Epithelial cell of esophagus (primary cell): ENCODE data around the gene PJA2.

Source experiments
- DNase-seq: peaks from one replicate; pipeline ENCODE4 v3.0.0; 2010; ENCODE audit warnings: low read depth
- H3K4me3 ChIP-seq: 2 replicates; pipeline ENCODE4 v1.5.1; 2011; ENCODE audit warnings: mild to moderate bottlenecking, low read length, control low read depth
- CTCF ChIP-seq: IDR thresholded peaks from 2 replicates; pipeline ENCODE4 v1.5.1; 2011; ENCODE audit warnings: low read depth, mild to moderate bottlenecking, low read length, control low read depth, inconsistent platforms; ENCODE audit not compliant: insufficient read depth; ENCODE audit errors: missing control alignments

Gene PJA2

GRCh38 chr5:109313127-109313526 lies 96.6 kb downstream of the PJA2 start:
- H3K4me3 ChIP-seq, result no peak overlapping the region
- no peak for TF ChIP-seq CTCF
- DNase-seq, result no peak

- no peak for TF ChIP-seq CTCF
- no peak overlapping the region for H3K4me3 ChIP-seq
- no peak for DNase-seq
Measured at GRCh38 chr5:109312695-109313094, 97.1 kb downstream of the PJA2 start.

GRCh38 chr5:109310315-109310714 lies 99.5 kb downstream of the PJA2 start:
- DNase-seq, result no peak
- TF ChIP-seq CTCF, result no peak
- no peak overlapping the region for H3K4me3 ChIP-seq

GRCh38 chr5:109309326-109310063 lies 100.3 kb downstream of the PJA2 start:
- no peak for TF ChIP-seq CTCF
- DNase-seq, result no peak
- H3K4me3 ChIP-seq, result no peak overlapping the region

- no peak overlapping the region for H3K4me3 ChIP-seq
- DNase-seq, result no peak
- TF ChIP-seq CTCF, result no peak
Measured at GRCh38 chr5:109307951-109308350, 101.8 kb downstream of the PJA2 start.

GRCh38 chr5:109307456-109307855 lies 102.3 kb downstream of the PJA2 start:
- no peak for DNase-seq
- no peak for TF ChIP-seq CTCF
- H3K4me3 ChIP-seq, result no peak overlapping the region

GRCh38 chr5:109305352-109305751 lies 104.4 kb downstream of the PJA2 start:
- H3K4me3 ChIP-seq, result no peak overlapping the region
- no peak for TF ChIP-seq CTCF
- no peak for DNase-seq
